Right ventricle myocardium superior (tissue), 1 donor: ENCODE results near the gene GTPBP6. TPM values are rescaled to one million over a fixed set of nuclear protein-coding genes. Genes with fewer than 3 reads are reported as not detected.

Experiments
- ATAC-seq: fragments of 200-7000 bp; cut with Tn5 transposase; one replicate; pipeline ENCODE4 v1.9.1; 2020; ENCODE audit warnings: mild to moderate bottlenecking; ENCODE audit not compliant: poor library complexity
- DNase-seq: peaks from one replicate; pipeline ENCODE4 v3.0.0-alpha.2; 2020
- intact Hi-C: fragments of 100-400 bp; cut with DNase I; formaldehyde crosslinking; loops from one replicate; pipeline ENCODE4 v1.11.2; 2022
- long read RNA-seq: library from polyadenylated mRNA; unstranded; transcript quantifications from one replicate; pipeline ENCODE4 v2.0.0, GENCODE V29; 2021
- total RNA-seq: library from RNA; stranded (reverse); fragmentation: NEBNext Ultra II Directional; extraction: Animal tissue kit (Norgen Biotek cat#: 25700); gene quantifications from one replicate; pipeline ENCODE4 v1.2.1, GENCODE V29; 2021
- donor health status: DM: no; HTN: yes; CAD: no; lungs with severe emphysema.

The GTPBP6 gene, protein sequence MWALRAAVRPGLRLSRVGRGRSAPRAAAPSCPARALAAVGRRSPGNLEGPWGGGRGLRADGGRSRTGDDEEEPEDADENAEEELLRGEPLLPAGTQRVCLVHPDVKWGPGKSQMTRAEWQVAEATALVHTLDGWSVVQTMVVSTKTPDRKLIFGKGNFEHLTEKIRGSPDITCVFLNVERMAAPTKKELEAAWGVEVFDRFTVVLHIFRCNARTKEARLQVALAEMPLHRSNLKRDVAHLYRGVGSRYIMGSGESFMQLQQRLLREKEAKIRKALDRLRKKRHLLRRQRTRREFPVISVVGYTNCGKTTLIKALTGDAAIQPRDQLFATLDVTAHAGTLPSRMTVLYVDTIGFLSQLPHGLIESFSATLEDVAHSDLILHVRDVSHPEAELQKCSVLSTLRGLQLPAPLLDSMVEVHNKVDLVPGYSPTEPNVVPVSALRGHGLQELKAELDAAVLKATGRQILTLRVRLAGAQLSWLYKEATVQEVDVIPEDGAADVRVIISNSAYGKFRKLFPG
- total RNA-seq = 50.8 TPM
- long read RNA-seq, transcript GTPBP6-201 (10 exons, 1,907 nt) = major isoform, 214 of 293 reads
- long read RNA-seq, partial matches to known transcripts = 36 of 293 reads
- long read RNA-seq, other reads (novel, unspliced or antisense) = 41 of 293 reads

GRCh38 chrX:318739-319578 is at the start of gene GTPBP6:
TSS of gene GTPBP6 (minus strand) at chrX:318796. CDS start at chrX:318787, 9 bp downstream.
- DNase-seq = peak; percentile 100
- peak; percentile 86 for ATAC-seq
- intact Hi-C loops = no loop called here

GRCh38 chrX:367866-368265 is 49.3 kb upstream of the GTPBP6 start:
- intact Hi-C loops = no loop called here
- ATAC-seq (peak; percentile 14), DNase-seq (peak; percentile 20)

DNA sequence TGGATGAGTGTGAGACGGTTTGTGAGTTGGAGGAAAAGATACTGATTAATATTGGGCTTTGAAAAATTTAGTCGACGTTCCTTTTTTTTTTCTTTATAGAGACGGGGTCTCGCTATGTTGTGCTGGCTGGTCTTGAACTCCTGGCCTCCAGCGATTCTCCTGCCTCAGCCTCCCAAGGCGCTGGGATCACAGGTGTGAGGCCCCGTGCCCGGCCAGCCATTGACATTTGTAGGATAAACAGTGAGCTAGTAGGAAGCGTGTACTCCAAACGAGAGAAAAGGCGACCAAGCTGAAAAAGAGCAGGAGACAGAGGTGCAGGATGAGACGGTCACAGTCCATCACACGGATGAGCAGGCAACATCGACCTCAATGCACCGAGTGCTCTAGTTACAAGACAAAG is 48.8 kb upstream of the GTPBP6 start:
- DNase-seq (peak; percentile 10), ATAC-seq (no peak)
- intact Hi-C loops = no loop called here

DNA sequence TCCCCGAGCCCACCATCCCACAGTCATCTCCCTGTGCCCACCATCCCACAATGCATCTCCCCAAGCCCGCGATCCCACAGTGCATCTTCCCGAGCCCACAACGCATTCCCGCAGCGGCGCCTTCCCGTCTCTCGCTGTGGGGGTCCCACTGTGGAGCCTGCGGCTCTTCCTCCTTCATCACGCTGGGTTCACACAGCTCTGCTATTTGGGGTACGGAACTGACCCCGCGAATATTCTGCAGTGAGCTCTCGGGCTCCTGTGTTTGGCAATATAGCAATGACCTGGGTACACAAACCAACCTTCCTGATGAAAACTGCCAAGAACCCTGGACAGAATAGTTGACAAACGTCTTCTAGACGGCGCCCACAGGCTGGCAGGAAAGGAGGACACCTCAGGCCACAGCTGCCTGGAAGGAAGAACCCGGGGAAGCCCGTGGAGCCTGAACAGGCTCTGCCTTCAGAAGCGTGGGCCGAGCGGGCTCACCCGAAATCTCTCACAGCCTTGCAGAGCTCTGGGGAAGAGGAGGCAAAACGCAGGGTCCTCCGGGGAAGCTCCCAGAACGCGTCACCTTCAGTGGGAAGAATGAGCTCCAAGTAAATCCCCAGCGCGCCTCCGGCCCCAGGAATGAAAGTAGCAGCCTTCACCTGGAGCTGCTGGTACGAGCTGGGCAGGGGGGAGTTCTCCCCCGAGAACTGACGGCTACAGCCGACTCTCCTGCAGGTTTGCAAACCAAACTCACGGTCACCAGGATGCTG is 45.2 kb upstream of the GTPBP6 start:
- intact Hi-C loops = no loop called here
- ATAC-seq (no peak), DNase-seq (peak; percentile 26)

GRCh38 chrX:362937-363620 is 44.5 kb upstream of the GTPBP6 start:
- no peak for ATAC-seq
- DNase-seq = peak; percentile 18
- intact Hi-C loops = no loop called here

GRCh38 chrX:362351-362750 is 43.8 kb upstream of the GTPBP6 start:
- peak; percentile 24 for ATAC-seq
- peak; percentile 6 for DNase-seq
- intact Hi-C loops = no loop called here

DNA sequence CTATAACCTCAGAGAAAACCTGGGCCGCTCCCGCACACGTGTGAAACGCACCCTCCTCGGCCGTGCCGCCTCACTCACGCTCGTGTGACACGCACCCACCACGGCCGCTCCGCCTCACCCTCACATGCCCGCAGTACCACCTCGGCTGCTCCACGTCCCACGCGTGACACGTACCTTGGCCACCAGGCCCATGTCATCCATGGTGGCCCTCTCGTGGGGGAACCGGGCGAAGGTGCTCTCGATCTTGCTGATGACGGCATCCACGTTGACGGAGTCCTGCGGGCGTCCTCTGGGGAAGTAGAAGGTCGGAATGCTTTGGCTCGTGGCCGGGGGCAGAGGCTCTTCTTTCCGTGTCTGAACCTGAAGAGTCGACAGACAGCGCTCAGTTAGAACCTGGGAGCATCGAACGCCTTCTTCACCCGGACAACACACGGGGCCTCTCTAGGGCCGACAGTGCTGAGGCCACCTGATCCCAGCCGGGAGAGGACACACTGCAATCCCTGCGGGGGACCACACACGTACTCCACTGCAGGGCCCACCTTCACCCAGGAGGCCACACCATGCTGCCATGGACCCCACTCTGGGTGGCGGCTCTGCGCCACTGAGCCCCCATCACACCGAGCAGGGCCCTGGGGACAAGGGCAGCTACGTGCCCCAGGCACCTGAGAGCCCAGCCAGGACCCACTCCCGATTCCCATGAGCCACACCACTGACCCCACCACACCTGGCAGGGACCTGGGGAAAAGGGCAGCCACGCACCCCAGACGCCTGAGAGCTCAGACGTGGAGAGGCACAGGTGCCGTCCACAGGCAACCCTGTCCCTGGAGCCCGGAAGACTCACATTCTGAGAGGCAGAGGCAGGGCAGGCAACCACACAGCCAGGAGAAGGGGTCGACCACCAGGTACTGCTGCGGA is 42.9 kb upstream of the GTPBP6 start:
- intact Hi-C loops = no loop called here
- peak; percentile 7 for ATAC-seq
- peak; percentile 38 for DNase-seq

DNA sequence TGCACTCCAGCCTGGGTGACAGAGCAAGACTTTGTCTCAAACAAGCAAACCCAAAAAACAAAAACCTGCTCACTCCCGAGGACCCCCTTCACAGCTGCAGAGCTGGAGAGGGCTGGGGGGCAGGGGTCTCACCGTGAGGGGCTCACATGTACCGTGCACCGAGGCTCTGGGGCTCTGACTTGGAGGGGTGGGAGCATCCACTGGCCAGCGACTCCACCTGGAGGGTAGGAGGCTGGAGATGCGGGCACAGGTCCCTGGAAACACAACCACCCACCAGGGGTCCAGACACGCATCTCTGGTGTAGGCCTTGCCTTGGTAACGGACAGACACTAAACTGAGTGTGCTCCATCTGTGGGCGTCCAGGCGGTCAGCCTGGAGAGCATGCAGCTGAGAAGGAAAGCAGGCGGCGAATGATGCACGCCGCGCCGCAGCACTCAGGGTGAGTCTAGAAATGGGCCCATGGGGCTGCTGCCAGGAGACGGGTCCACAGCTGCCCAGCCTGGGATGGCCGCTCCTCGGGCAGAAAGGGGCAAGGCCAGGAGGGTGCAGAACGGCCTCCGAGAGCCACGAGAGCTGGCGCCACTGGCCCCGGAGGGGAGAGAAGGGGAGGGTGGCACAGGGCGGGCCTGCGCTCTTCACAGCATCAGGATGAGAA is 42.0 kb upstream of the GTPBP6 start:
- DNase-seq = peak; percentile 19
- intact Hi-C loops = no loop called here
- no peak for ATAC-seq

GRCh38 chrX:358651-359143 is 40.1 kb upstream of the GTPBP6 start:
- peak; percentile 30 for DNase-seq
- intact Hi-C loops = no loop called here

GRCh38 chrX:357693-358471 is 39.3 kb upstream of the GTPBP6 start:
- ATAC-seq (no peak), DNase-seq (peak; percentile 32)
- intact Hi-C loops = no loop called here

More at GRCh38 chrX:358651-359143, 40.1 kb upstream of the GTPBP6 start:
- ATAC-seq = no peak

- intact Hi-C loops = no loop called here
- DNase-seq (peak; percentile 15), ATAC-seq (no peak)
Observed at GRCh38 chrX:357035-357692, 38.6 kb upstream of the GTPBP6 start.

DNA sequence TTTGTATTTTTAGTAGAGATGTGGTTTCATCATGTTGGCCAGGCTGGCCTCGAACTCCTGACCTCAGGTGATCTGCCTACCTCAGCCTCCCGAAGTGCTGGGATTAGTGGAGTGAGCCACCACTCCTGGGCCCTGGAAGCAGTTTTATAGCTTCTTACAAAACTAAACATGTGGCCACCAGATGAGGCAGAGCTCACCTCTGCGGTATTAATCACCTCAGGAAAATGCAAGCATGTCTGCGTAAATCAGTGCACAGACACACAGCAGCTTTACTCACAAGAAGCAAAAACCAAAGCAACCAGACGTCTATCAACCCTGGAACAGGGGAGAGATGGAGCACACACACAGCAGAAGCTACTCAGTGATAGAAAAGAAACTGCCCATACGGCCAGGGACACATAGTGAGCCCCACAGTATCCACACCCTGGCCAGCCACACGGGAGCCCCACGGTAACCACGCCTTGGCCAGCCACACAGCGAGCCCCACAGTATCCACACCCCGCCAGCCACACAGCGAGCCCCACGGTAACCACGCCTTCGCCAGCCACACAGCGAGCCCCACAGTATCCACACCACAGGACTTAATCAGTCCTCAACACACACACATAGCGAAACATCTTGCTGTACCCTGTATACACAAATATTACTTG is 37.9 kb upstream of the GTPBP6 start:
- ATAC-seq = no peak
- intact Hi-C loops = no loop called here
- DNase-seq = peak; percentile 12

DNA sequence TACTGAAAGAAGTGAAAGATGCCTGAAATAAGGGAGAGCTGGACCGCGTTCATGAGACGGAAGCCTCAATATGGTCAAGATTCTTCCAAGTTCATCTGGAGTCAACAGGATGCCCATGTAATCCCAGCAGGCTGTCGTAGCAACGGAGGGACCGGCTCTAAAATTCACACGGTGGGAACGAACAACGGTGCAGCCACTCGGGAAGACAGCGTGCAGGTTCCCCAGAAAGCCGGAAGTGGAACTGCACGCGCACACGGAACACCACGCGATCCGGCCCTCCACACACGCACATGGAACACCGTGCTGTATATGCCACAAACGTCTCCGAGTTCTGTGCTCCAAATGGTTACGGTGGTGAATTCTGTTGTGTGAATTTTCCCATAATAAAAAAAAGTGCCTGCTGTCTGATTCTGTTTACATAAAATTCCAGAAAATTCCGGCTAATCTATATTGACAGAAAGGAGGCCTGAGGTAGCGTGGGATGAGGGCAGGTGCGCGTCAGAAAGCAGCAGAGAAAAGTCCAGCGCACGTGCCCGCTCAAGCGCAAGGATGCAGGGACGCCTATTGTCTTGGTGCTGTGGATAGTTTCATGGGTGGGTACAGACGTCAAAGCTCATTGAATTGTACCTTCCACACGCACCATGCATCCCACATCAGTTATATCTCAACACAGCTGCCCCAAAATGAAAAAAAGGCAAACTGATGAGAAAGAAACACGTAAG is 36.9 kb upstream of the GTPBP6 start:
- intact Hi-C loops = no loop called here
- peak; percentile 26 for DNase-seq
- ATAC-seq = no peak
